GM23338 (cell line): ENCODE data around the gene SLC36A2. TPM values are rescaled to one million over a fixed set of nuclear protein-coding genes. Genes with fewer than 3 reads are reported as not detected.

Source experiments
- ATAC-seq: fragments of 200-7000 bp; cut with Tn5 transposase; 3 replicates; pipeline ENCODE4 v1.9.1; 2020
- DNase-seq: peaks from one replicate; pipeline ENCODE4 v3.0.0-alpha.2; 2015; ENCODE audit warnings: low spot score
- H2AFZ ChIP-seq: fragments of 200-600 bp; sonication (generic); 2 replicates; pipeline ENCODE4 v1.8.0; 2016; ENCODE audit warnings: antibody characterized with exemption, mild to moderate bottlenecking, moderate library complexity
- H3F3A ChIP-seq: fragments of 200-600 bp; sonication (generic); replicated peaks from 2 replicates; pipeline ENCODE4 v1.8.0; 2017; ENCODE audit warnings: antibody characterized with exemption, mixed run types, low read depth
- H3K27ac ChIP-seq: fragments of 200-600 bp; sonication (generic); 2 replicates; pipeline ENCODE4 v1.6.1; 2016; ENCODE audit warnings: low read depth
- H3K27me3 ChIP-seq: fragments of 200-600 bp; sonication (generic); 2 replicates; pipeline ENCODE4 v1.8.0; 2016; ENCODE audit warnings: mild to moderate bottlenecking, mixed run types, moderate library complexity; ENCODE audit not compliant: insufficient read depth
- H3K36me3 ChIP-seq: fragments of 200-600 bp; sonication (generic); 2 replicates; pipeline ENCODE4 v1.8.0; 2016; ENCODE audit warnings: mild to moderate bottlenecking; ENCODE audit not compliant: insufficient read depth
- H3K4me1 ChIP-seq: fragments of 200-600 bp; sonication (generic); 2 replicates; pipeline ENCODE4 v1.8.0; 2016; ENCODE audit warnings: mild to moderate bottlenecking, moderate library complexity; ENCODE audit not compliant: insufficient read depth
- H3K4me2 ChIP-seq: fragments of 200-600 bp; sonication (generic); 2 replicates; pipeline ENCODE4 v1.7.1; 2017; ENCODE audit warnings: mixed run types
- H3K4me3 ChIP-seq: fragments of 200-600 bp; sonication (generic); 2 replicates; pipeline ENCODE4 v1.6.1; 2016; ENCODE audit warnings: mixed run types
- H3K79me2 ChIP-seq: fragments of 200-600 bp; sonication (generic); replicated peaks from 2 replicates; pipeline ENCODE4 v1.8.0; 2017; ENCODE audit warnings: mild to moderate bottlenecking; ENCODE audit not compliant: insufficient read depth
- H3K9me2 ChIP-seq: fragments of 200-600 bp; sonication (generic); 2 replicates; pipeline ENCODE4 v1.8.0; 2017; ENCODE audit not compliant: insufficient read depth
- H4K20me1 ChIP-seq: fragments of 200-600 bp; sonication (generic); replicated peaks from 2 replicates; pipeline ENCODE4 v1.8.0; 2017; ENCODE audit warnings: mild to moderate bottlenecking; ENCODE audit not compliant: insufficient read depth
- H3K27ac Mint-ChIP-seq: 2 replicates; pipeline ENCODE4 v1.8.0; 2020; ENCODE audit warnings: inconsistent platforms, mild to moderate bottlenecking, moderate library complexity, mixed read lengths
- H3K27me3 Mint-ChIP-seq: 3 replicates; pipeline ENCODE4 v1.8.0; 2022; ENCODE audit warnings: low read depth, mild to moderate bottlenecking, moderate library complexity, mixed read lengths, inconsistent platforms; ENCODE audit not compliant: insufficient read depth, poor library complexity
- H3K36me3 Mint-ChIP-seq: 3 replicates; pipeline ENCODE4 v1.8.0; 2021; ENCODE audit warnings: low read depth, mild to moderate bottlenecking, inconsistent platforms, moderate library complexity, mixed read lengths
- H3K4me1 Mint-ChIP-seq: 3 replicates; pipeline ENCODE4 v1.8.0; 2020; ENCODE audit warnings: mild to moderate bottlenecking, inconsistent platforms, mixed read lengths
- H3K4me3 Mint-ChIP-seq: 3 replicates; pipeline ENCODE4 v1.8.0; 2021; ENCODE audit warnings: moderate library complexity, mild to moderate bottlenecking, inconsistent platforms, mixed read lengths
- H3K9me3 Mint-ChIP-seq: 3 replicates; pipeline ENCODE4 v1.8.0; 2020; ENCODE audit warnings: moderate library complexity, mild to moderate bottlenecking, inconsistent platforms, mixed read lengths
- CREB1 ChIP-seq: fragments of 250-450 bp; sonication (Bioruptor Pico); IDR thresholded peaks from 2 replicates; pipeline ENCODE4 v1.5.0; 2020; ENCODE audit warnings: low read depth, mild to moderate bottlenecking, moderate library complexity
- EZH2 ChIP-seq: fragments of 200-600 bp; sonication (generic); IDR thresholded peaks from one replicate; pipeline ENCODE4 v1.8.0; 2017; ENCODE audit warnings: antibody characterized with exemption, mild to moderate bottlenecking, low read depth; ENCODE audit not compliant: unreplicated experiment
- JUNB ChIP-seq: IDR thresholded peaks from one replicate; pipeline ENCODE4 v1.6.1; 2016; ENCODE audit warnings: antibody characterized with exemption; ENCODE audit not compliant: unreplicated experiment
- NANOG ChIP-seq: IDR thresholded peaks from 2 replicates; pipeline ENCODE4 v1.6.1; 2016; ENCODE audit warnings: antibody characterized with exemption, borderline replicate concordance
- POLR2AphosphoS5 ChIP-seq: IDR thresholded peaks from 2 replicates; pipeline ENCODE4 v1.6.1; 2016; ENCODE audit warnings: antibody characterized with exemption, low read depth
- ZNF114 ChIP-seq: fragments of 250-450 bp; sonication (Bioruptor Pico); IDR thresholded peaks from 2 replicates; pipeline ENCODE4 v1.5.0; 2020; ENCODE audit warnings: mild to moderate bottlenecking, moderate library complexity
- ZNF331 ChIP-seq: fragments of 250-450 bp; sonication (Bioruptor Pico); IDR thresholded peaks from 2 replicates; pipeline ENCODE4 v1.5.0; 2020; ENCODE audit warnings: low read depth, mild to moderate bottlenecking, moderate library complexity
- polyA plus RNA-seq: library from polyadenylated mRNA; unstranded; fragments of >200 nt; fragmentation: Nextera tagmentation; extraction: Ambion mirVana; gene quantifications from 2 replicates; pipeline ENCODE4 v1.2.1, GENCODE V29; 2016
- total RNA-seq: library from RNA; depleted of rRNA; stranded (reverse); fragments of >200 nt; shearing (Covaris generic); gene quantifications from 2 replicates; pipeline ENCODE4 v1.2.3, GENCODE V29; 2014
- TF ChIP-seq, protein P1 (sequence below): IDR thresholded peaks from one replicate; pipeline ENCODE4 v1.6.1; 2018; ENCODE audit warnings: antibody characterized with exemption; ENCODE audit not compliant: unreplicated experiment
- TF ChIP-seq, protein P2 (sequence below): IDR thresholded peaks from 2 replicates; pipeline ENCODE4 v1.6.1; 2016; ENCODE audit warnings: antibody characterized with exemption
- TF ChIP-seq, protein P3 (sequence below), 2 experiments: fragments of 200-600 bp in 1 of 2; sonication (generic) in 1 of 2; conservative IDR thresholded peaks; 2 replicates each; pipeline versions ENCODE4 v1.5.1 to v1.6.1; 2016 to 2017; ENCODE audit warnings: antibody characterized with exemption in 2 of 2, low read depth in 2 of 2, mild to moderate bottlenecking in 2 of 2, moderate library complexity in 1 of 2

Gene SLC36A2
- total and polyA plus RNA-seq, 2 experiments from 2014 or later, result 0.08 TPM; not detected in 1

DNA sequence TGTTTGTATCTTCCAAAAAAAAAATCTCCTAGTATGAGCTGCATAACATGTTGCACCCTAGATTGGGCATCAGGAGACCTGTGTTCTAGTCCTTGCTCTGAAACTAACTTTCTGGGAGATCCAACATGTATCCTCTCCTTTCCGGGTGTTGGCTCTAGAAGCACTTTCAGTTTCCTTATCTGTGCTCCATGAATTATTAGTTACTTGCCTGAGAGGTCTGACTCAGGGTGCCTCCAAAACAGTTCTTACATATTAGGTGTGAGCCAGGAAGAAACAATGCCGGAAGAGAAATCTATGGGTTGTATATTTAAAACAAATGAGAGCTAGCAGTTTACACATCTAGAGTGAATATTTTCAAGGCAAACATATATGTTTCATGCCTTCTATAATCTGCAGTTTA lies 36.7 kb upstream of the SLC36A2 start (continued):
- TF ChIP-seq, protein P1, sequence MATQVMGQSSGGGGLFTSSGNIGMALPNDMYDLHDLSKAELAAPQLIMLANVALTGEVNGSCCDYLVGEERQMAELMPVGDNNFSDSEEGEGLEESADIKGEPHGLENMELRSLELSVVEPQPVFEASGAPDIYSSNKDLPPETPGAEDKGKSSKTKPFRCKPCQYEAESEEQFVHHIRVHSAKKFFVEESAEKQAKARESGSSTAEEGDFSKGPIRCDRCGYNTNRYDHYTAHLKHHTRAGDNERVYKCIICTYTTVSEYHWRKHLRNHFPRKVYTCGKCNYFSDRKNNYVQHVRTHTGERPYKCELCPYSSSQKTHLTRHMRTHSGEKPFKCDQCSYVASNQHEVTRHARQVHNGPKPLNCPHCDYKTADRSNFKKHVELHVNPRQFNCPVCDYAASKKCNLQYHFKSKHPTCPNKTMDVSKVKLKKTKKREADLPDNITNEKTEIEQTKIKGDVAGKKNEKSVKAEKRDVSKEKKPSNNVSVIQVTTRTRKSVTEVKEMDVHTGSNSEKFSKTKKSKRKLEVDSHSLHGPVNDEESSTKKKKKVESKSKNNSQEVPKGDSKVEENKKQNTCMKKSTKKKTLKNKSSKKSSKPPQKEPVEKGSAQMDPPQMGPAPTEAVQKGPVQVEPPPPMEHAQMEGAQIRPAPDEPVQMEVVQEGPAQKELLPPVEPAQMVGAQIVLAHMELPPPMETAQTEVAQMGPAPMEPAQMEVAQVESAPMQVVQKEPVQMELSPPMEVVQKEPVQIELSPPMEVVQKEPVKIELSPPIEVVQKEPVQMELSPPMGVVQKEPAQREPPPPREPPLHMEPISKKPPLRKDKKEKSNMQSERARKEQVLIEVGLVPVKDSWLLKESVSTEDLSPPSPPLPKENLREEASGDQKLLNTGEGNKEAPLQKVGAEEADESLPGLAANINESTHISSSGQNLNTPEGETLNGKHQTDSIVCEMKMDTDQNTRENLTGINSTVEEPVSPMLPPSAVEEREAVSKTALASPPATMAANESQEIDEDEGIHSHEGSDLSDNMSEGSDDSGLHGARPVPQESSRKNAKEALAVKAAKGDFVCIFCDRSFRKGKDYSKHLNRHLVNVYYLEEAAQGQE, result no peak
- TF ChIP-seq, protein P2, sequence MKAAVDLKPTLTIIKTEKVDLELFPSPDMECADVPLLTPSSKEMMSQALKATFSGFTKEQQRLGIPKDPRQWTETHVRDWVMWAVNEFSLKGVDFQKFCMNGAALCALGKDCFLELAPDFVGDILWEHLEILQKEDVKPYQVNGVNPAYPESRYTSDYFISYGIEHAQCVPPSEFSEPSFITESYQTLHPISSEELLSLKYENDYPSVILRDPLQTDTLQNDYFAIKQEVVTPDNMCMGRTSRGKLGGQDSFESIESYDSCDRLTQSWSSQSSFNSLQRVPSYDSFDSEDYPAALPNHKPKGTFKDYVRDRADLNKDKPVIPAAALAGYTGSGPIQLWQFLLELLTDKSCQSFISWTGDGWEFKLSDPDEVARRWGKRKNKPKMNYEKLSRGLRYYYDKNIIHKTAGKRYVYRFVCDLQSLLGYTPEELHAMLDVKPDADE, result no peak
- no peak for TF ChIP-seq NANOG
- no peak for TF ChIP-seq JUNB
- TF ChIP-seq ZNF331 (CRISPR knock-in tag), result no peak

DNA sequence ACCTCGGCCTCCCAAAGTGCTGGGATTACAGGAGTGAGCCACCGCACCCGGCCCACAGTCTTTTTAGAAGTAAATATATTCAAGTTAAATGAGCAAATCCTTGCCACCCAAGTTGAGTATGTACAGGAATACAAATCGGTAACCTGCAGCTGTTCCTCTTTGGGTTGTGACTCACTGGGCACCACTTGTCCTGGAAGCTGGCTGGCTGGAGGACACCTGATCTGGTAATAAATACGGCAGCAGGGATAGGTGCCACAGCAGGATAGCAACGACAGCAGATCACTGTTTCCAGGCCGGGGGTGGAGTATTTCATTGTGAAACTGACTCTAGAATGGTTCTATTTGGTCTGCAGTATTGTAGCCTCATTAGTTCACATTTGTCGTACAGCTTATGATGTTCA lies 35.7 kb upstream of the SLC36A2 start:
- Mint-ChIP-seq H3K9me3 (no peaks in the 10 kb centered on the region; the same call in 2 of the 3 replicates), H3K4me1 (peaks cover 40% of the 10 kb centered on the region), H3K36me3 (no peaks in the 10 kb centered on the region), H3K4me3 (no peak overlapping the region), H3K27me3 (peaks cover 8% of the 10 kb centered on the region), H3K27ac (no peak overlapping the region)
- H3K27me3 ChIP-seq, result no peaks in the 10 kb centered on the region
- H3K9me2 ChIP-seq, result peaks cover 20% of the 10 kb centered on the region
- H4K20me1 ChIP-seq, result no peaks in the 10 kb centered on the region
- H3K4me1 ChIP-seq, result peaks cover 28% of the 10 kb centered on the region
- H3K4me2 ChIP-seq, result no peak overlapping the region
- no peak overlapping the region; the same call in 1 of the 2 replicates for H2AFZ ChIP-seq
- no peak for ATAC-seq
- no peak overlapping the region for H3K27ac ChIP-seq
- H3K79me2 ChIP-seq, result no peaks in the 10 kb centered on the region
- H3F3A ChIP-seq, result peaks cover 6% of the 10 kb centered on the region; the same call in 1 of the 2 replicates
- no peak for DNase-seq
- H3K4me3 ChIP-seq, result no peak overlapping the region
- H3K36me3 ChIP-seq, result no peaks in the 10 kb centered on the region
- TF ChIP-seq, protein P1, result no peak
- TF ChIP-seq CREB1 (CRISPR knock-in tag) (no peak), ZNF114 (no peak), JUNB (no peak), POLR2AphosphoS5 (no peak), EZH2 (no peak)
- TF ChIP-seq, protein P3, sequence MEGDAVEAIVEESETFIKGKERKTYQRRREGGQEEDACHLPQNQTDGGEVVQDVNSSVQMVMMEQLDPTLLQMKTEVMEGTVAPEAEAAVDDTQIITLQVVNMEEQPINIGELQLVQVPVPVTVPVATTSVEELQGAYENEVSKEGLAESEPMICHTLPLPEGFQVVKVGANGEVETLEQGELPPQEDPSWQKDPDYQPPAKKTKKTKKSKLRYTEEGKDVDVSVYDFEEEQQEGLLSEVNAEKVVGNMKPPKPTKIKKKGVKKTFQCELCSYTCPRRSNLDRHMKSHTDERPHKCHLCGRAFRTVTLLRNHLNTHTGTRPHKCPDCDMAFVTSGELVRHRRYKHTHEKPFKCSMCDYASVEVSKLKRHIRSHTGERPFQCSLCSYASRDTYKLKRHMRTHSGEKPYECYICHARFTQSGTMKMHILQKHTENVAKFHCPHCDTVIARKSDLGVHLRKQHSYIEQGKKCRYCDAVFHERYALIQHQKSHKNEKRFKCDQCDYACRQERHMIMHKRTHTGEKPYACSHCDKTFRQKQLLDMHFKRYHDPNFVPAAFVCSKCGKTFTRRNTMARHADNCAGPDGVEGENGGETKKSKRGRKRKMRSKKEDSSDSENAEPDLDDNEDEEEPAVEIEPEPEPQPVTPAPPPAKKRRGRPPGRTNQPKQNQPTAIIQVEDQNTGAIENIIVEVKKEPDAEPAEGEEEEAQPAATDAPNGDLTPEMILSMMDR (conservative IDR thresholded peaks at IDR 0.05; ENCODE audit: low read depth in 2 of 2), result no peak
